ENCODE data around the gene KLHDC8B.
"Not testable (repeated sequence)": the region's sequence is repeated elsewhere in the genome, so short reads cannot be mapped to it uniquely, and the experiment has no call there.

The KLHDC8B gene

GRCh38 chr3:49198161-49198560, 26.8 kb downstream of the KLHDC8B start:
- FAIRE-seq = no peak

- FAIRE-seq = no peak
Measured at GRCh38 chr3:49198611-49199230, 27.3 kb downstream of the KLHDC8B start.

DNA sequence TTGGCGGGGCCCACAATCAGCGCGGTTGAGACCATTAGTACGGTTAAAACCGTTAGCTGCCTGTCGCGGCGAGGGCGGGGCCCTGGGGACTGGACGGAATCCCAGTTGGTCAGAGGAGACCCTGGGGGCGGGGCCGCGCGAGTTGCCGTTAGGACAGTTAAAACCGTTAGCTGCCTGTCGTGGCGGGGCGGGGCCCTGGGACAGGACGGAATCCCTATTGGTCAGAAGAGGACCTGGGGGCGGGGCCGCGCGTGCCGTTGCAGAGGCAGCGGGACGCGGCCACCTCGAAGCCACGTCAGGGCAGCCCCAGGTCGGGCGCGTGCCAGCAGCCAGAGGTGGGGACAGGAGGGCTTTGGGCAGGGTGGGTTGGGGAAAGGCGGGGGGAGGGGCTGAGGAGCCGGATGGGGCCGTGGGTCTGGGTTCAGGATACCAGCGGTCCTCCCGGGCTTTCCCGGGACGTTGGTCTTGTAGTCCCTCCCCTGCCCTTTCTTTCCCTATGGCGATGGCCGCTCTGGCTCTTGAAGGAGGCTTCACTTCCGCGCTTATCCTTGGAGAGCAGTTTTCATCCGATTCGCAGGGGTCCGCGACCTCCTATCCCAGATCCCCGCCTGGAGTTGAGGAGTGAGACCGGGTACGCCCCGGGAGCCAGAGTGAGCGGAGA, 28.0 kb downstream of the KLHDC8B start:
- no peak for FAIRE-seq

GRCh38 chr3:49199900-49200281, 28.5 kb downstream of the KLHDC8B start:
- FAIRE-seq = no peak

GRCh38 chr3:49213541-49213943, 42.1 kb downstream of the KLHDC8B start:
- no peak for FAIRE-seq

- FAIRE-seq = no peak
Measured at GRCh38 chr3:49213998-49214397, 42.6 kb downstream of the KLHDC8B start.

DNA sequence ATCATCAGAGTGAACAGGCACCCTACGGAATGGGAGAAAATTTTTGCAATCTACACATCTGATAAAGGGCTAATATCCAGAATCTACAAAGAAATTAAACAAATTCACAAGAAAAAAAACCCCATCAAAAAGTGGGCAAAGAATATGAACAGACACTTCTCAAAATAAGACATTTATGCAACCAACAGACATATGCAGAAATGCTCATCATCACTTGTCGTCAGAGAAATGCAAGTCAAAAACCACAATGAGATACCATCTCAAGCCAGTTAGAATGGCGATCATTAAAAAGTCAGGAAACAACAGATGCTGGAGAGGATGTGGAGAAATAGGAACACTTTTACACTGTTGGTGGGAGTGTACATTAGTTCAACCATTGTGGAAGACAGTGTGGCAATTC, 45.3 kb downstream of the KLHDC8B start:
- FAIRE-seq = not testable (repeated sequence)

GRCh38 chr3:49217108-49217507, 45.7 kb downstream of the KLHDC8B start:
- FAIRE-seq = not testable (repeated sequence)

DNA sequence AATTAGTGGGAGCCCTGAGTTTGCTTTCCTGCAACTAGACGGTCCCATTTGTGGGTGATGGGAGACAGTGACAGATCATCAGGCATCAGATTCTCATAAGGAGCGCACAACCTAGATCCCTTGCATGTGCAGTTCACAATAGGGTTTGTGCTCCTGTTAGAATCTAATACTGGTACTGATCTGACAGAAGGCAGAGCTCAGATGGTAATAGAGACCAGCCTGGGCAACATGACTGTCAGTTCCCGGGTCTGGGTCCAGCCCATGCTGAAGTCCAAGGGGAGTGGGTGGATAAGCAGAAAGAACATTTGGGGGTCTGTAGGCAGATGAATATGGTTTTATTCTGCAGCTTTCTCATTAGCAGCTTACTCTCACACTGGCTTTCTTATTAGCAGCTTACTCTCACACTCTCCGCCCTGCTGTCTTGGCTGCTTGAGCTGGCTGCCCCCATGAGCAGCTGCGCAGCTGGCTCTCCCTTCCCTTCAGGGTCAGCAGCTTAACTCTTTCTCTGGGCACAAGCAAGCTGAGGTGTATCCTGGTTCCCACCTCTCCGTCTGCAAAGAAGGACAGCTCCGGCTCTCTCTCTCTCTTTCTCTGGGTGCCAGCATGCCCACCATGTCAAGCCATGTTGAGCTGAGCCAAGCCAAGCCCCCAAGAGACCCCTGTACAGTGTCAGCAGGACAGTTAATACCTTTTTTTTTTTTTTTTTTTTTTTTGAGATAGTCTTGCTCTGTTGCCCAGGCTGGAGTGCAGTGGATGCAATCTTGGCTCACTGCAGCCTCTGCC, 46.5 kb downstream of the KLHDC8B start:
- no peak for FAIRE-seq

GRCh38 chr3:49218471-49218989, 47.1 kb downstream of the KLHDC8B start:
- FAIRE-seq = not testable (repeated sequence)

GRCh38 chr3:49219132-49219531, 47.7 kb downstream of the KLHDC8B start:
- no peak for FAIRE-seq

GRCh38 chr3:49220985-49221563, 49.7 kb downstream of the KLHDC8B start:
- FAIRE-seq = not testable (repeated sequence)

DNA sequence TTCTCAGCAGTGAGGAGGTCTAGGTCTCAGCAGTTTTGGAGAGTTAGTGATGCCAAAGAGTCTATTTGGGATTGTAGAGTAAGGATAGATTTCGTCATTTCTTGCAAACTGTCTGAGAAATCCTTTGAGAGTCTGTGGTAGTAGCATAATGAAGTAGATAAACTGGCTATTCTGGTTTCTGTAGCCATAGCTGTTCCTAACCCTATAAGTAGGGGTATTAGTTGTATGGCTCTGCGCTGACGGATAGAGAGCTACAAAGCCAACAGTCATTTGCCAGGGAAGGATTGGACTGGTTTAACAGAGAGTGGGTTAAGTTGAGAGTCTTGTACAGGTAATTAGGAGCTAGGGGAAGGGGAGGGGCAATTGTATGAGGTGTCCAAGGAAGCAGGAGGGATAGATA, 50.6 kb downstream of the KLHDC8B start:
- FAIRE-seq = no peak
